ENCODE data around the gene LCN6. TPM values are rescaled to one million over a fixed set of nuclear protein-coding genes. Genes with fewer than 3 reads are reported as not detected.

LCN6 gene
- total and polyA plus RNA-seq, 10 of the 15 experiments (the other 5 are each of a cell fraction or from before 2014, with no cell fraction given), result not detected

DNA sequence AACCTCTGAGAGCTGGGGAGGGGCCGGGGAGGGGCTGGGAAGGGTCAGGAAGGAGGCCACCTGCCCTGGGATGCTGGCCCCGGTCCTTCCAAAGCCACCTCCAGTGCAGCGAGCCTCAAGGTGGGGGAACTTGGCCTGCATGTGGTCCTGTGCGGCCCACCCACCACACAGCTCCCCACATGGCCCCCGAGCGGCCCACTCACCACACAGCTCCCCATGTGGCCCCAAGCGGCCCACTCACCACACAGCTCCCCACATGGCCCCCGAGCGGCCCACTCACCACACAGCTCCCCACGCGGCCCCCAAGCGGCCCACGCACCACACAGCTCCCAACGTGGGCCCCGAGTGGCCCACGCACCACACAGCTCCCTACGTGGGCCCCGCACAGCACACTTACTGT is 3.6 kb downstream of the LCN6 start:
- H3K27ac ChIP-seq (ENCODE audit: control insufficient read depth, insufficient read depth), result no peak overlapping the region
- no peak overlapping the region for H2AFZ ChIP-seq (ENCODE audit: control insufficient read depth, low read depth, low read length)
- ATAC-seq, result no peak
- H3K9me3 ChIP-seq (replicated peaks; ENCODE audit: control insufficient read depth, insufficient read depth, low read length), result no peaks in the 10 kb centered on the region
- no TSS peak for BruUV-seq (replicated peaks)
- H4K20me1 ChIP-seq (ENCODE audit: control insufficient read depth, insufficient read depth), result no peaks in the 10 kb centered on the region
- no peak overlapping the region for H3K4me3 ChIP-seq
- POLR2A ChIA-PET, result no interaction called here
- peaks cover 15% of the 10 kb centered on the region for H3K4me1 ChIP-seq (ENCODE audit: control insufficient read depth, insufficient read depth, low read length)
- in situ Hi-C loops (cut with MboI) (no loop called here), intact Hi-C loops (cut with micrococcal nuclease; ENCODE audit: unreplicated experiment) (no loop called here)
- no peak for DNase-seq (ENCODE audit: low read depth, low spot score)
- H3K9ac ChIP-seq (ENCODE audit: control insufficient read depth, insufficient read depth, low read length), result no peak overlapping the region
- RAD21 ChIA-PET (ENCODE audit: unreplicated experiment), result interaction anchor here (1.0 kb wide), 1 partner anchor 16 kb away, joined by 3 read pairs; no protein-coding TSS in a partner anchor
- no peak overlapping the region for H3K4me2 ChIP-seq (ENCODE audit: control insufficient read depth, insufficient read depth)
- FAIRE-seq, result no peak
- no peaks in the 10 kb centered on the region for H3K36me3 ChIP-seq (ENCODE audit: control insufficient read depth in 2 of 2, insufficient read depth in 2 of 2, low read length in 1 of 2)
- TF ChIP-seq NFIC (IDR thresholded peaks at IDR 0.05; ENCODE audit: low read depth, low read length) (no peak), BMI1 (IDR thresholded peaks at IDR 0.05; ENCODE audit: borderline replicate concordance) (no peak), PBX3 (IDR thresholded peaks at IDR 0.05; ENCODE audit: insufficient replicate concordance, low read depth, low read length) (no peak), SMC3 (IDR thresholded peaks at IDR 0.05; ENCODE audit: borderline replicate concordance, low read length) (no peak), ZBED1 (IDR thresholded peaks at IDR 0.05; ENCODE audit: borderline replicate concordance) (no peak), PAX8 (IDR thresholded peaks at IDR 0.05) (no peak), ELK1 (IDR thresholded peaks at IDR 0.05; ENCODE audit: low read depth, low read length) (no peak), MYB (IDR thresholded peaks at IDR 0.05; ENCODE audit: borderline replicate concordance, low read depth, low read length) (no peak), MEF2A (IDR thresholded peaks at IDR 0.05; ENCODE audit: insufficient read depth, low read depth, low read length) (no peak), EGR1 (IDR thresholded peaks at IDR 0.05; ENCODE audit: borderline replicate concordance in 1 of 2, low read depth in 2 of 2, low read length in 2 of 2) (no peak), EZH2 (IDR thresholded peaks at IDR 0.05; ENCODE audit: borderline replicate concordance, control insufficient read depth, low read depth, low read length) (no peak), CBFB (IDR thresholded peaks at IDR 0.05; ENCODE audit: low read depth) (no peak), TBL1XR1 (IDR thresholded peaks at IDR 0.05; ENCODE audit: low read depth, low read length) (no peak), HDAC6 (IDR thresholded peaks at IDR 0.05; ENCODE audit: unreplicated experiment) (no peak), TARDBP (IDR thresholded peaks at IDR 0.05; ENCODE audit: borderline replicate concordance) (no peak), BCL11A (IDR thresholded peaks at IDR 0.05; ENCODE audit: low read depth, low read length) (no peak), FOS (IDR thresholded peaks at IDR 0.05; ENCODE audit: borderline replicate concordance, extremely low read depth, insufficient read length) (no peak)
- peaks cover 0 to 8% of the 10 kb centered on the region in 2 experiments; a peak in 3 of 4 replicates for H3K27me3 ChIP-seq (replicated peaks in 1 of 2; ENCODE audit: control insufficient read depth in 2 of 2, insufficient read depth in 2 of 2, low read length in 1 of 2)
- 22% methylated on average over 17 of the region's 18 CpGs for WGBS (ENCODE audit: insufficient coverage, insufficient replicate concordance, low lambda C conversion rate, missing lambda C conversion rate)
- no peaks in the 10 kb centered on the region for H3K79me2 ChIP-seq (ENCODE audit: control insufficient read depth, insufficient read depth, low read length)
- CTCF ChIA-PET, result interaction anchor here (0.5 kb wide), 1 partner anchor 256 kb away, joined by 3 read pairs; no protein-coding TSS in a partner anchor
- SMC1A ChIA-PET (ENCODE audit: uncharacterized antibody, unreplicated experiment), result no interaction called here
